ENCODE data around the gene GID8. TPM values are rescaled to one million over a fixed set of nuclear protein-coding genes. Genes with fewer than 3 reads are reported as not detected.

Gene GID8
- total and polyA plus RNA-seq, 2 of the 13 experiments (the other 11 are each of a cell fraction or from before 2014, with no cell fraction given): 39.6 to 59.8 TPM

DNA sequence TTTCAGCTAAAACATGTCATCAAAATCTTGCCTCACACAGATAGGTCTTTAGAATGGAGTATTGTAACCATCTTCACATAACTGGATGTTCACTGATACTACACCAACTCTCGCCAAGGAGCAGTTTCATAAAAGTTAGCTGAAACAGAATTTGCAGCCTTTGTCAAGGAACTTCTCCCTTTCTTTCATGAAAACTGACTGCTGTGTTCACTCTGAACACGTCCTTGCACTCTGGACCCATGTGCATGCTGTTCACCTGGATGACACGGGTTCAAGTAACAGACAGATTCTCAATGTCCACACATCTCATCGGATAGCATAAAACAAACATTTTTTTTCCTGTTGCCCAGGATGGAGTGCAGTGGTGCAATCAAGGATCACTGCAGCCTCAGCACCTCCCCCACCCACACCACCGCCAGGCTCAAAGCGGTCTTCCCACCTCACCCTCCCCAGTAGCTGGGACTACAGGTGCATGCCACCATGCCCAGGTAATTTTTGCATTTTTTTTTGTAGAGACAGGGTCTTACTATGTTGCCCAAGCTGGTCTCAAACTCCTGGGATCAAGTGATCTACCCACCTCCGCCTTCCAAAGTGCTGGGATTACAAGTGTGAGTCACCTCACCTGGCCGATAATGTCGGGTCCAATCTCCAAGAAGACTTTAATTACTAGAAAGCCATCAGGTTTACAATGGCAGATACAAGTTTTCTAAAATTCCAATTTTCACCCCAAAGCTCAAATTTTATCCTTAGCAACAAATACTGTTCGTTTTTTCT lies 21.1 kb upstream of the GID8 start (continued):
- TF ChIP-seq, protein P1, sequence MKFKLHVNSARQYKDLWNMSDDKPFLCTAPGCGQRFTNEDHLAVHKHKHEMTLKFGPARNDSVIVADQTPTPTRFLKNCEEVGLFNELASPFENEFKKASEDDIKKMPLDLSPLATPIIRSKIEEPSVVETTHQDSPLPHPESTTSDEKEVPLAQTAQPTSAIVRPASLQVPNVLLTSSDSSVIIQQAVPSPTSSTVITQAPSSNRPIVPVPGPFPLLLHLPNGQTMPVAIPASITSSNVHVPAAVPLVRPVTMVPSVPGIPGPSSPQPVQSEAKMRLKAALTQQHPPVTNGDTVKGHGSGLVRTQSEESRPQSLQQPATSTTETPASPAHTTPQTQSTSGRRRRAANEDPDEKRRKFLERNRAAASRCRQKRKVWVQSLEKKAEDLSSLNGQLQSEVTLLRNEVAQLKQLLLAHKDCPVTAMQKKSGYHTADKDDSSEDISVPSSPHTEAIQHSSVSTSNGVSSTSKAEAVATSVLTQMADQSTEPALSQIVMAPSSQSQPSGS (CRISPR knock-in tag; IDR thresholded peaks at IDR 0.05): peak; percentile 96
- 0 out of 2 replicates have a peak, but pooled peaks have one; percentile 39 for TF ChIP-seq ZNF674 (CRISPR knock-in tag; IDR thresholded peaks at IDR 0.05; ENCODE audit: low read depth)
- TF ChIP-seq SP5 (CRISPR knock-in tag; IDR thresholded peaks at IDR 0.05; ENCODE audit: borderline replicate concordance, low read depth): peak; percentile 82
- TF ChIP-seq ZNF160 (CRISPR knock-in tag; IDR thresholded peaks at IDR 0.05): peak; percentile 89; the same call in 1 of the 2 replicates
- peak; percentile 78; the same call in 1 of the 2 replicates for TF ChIP-seq CHCHD3 (CRISPR knock-in tag; IDR thresholded peaks at IDR 0.05)
- TF ChIP-seq, protein P2, sequence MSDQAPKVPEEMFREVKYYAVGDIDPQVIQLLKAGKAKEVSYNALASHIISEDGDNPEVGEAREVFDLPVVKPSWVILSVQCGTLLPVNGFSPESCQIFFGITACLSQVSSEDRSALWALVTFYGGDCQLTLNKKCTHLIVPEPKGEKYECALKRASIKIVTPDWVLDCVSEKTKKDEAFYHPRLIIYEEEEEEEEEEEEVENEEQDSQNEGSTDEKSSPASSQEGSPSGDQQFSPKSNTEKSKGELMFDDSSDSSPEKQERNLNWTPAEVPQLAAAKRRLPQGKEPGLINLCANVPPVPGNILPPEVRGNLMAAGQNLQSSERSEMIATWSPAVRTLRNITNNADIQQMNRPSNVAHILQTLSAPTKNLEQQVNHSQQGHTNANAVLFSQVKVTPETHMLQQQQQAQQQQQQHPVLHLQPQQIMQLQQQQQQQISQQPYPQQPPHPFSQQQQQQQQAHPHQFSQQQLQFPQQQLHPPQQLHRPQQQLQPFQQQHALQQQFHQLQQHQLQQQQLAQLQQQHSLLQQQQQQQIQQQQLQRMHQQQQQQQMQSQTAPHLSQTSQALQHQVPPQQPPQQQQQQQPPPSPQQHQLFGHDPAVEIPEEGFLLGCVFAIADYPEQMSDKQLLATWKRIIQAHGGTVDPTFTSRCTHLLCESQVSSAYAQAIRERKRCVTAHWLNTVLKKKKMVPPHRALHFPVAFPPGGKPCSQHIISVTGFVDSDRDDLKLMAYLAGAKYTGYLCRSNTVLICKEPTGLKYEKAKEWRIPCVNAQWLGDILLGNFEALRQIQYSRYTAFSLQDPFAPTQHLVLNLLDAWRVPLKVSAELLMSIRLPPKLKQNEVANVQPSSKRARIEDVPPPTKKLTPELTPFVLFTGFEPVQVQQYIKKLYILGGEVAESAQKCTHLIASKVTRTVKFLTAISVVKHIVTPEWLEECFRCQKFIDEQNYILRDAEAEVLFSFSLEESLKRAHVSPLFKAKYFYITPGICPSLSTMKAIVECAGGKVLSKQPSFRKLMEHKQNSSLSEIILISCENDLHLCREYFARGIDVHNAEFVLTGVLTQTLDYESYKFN (CRISPR knock-in tag; conservative IDR thresholded peaks at IDR 0.05): peak; percentile 99
- TF ChIP-seq, protein P3, sequence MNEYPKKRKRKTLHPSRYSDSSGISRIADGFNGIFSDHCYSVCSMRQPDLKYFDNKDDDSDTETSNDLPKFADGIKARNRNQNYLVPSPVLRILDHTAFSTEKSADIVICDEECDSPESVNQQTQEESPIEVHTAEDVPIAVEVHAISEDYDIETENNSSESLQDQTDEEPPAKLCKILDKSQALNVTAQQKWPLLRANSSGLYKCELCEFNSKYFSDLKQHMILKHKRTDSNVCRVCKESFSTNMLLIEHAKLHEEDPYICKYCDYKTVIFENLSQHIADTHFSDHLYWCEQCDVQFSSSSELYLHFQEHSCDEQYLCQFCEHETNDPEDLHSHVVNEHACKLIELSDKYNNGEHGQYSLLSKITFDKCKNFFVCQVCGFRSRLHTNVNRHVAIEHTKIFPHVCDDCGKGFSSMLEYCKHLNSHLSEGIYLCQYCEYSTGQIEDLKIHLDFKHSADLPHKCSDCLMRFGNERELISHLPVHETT (CRISPR knock-in tag; conservative IDR thresholded peaks at IDR 0.05): peak; percentile 77; the same call in 1 of the 2 replicates
- no peak for TF ChIP-seq JDP2 (CRISPR knock-in tag; IDR thresholded peaks at IDR 0.05; ENCODE audit: borderline replicate concordance)
- TF ChIP-seq GATAD2A (CRISPR knock-in tag; IDR thresholded peaks at IDR 0.05): peak; percentile 99
- TF ChIP-seq BHLHE40 (IDR thresholded peaks at IDR 0.05; ENCODE audit: low read length): peak; percentile 58; the same call in 1 of the 2 replicates
- TF ChIP-seq MAFG (CRISPR knock-in tag; IDR thresholded peaks at IDR 0.05): no peak
- TF ChIP-seq, protein P4, sequence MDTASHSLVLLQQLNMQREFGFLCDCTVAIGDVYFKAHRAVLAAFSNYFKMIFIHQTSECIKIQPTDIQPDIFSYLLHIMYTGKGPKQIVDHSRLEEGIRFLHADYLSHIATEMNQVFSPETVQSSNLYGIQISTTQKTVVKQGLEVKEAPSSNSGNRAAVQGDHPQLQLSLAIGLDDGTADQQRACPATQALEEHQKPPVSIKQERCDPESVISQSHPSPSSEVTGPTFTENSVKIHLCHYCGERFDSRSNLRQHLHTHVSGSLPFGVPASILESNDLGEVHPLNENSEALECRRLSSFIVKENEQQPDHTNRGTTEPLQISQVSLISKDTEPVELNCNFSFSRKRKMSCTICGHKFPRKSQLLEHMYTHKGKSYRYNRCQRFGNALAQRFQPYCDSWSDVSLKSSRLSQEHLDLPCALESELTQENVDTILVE (CRISPR knock-in tag; IDR thresholded peaks at IDR 0.05): peak; percentile 95
- TF ChIP-seq MAZ (IDR thresholded peaks at IDR 0.05; ENCODE audit: borderline replicate concordance, low read depth, low read length): 0 out of 2 replicates have a peak, but pooled peaks have one; percentile 11
- TF ChIP-seq MAZ (CRISPR knock-in tag; IDR thresholded peaks at IDR 0.05; ENCODE audit: low read depth): peak; percentile 85
- TF ChIP-seq CHD4 (IDR thresholded peaks at IDR 0.05; ENCODE audit: borderline replicate concordance, low read length): peak; percentile 65; the same call in 1 of the 2 replicates
- peak; percentile 74; the same call in 1 of the 2 replicates for TF ChIP-seq NAIF1 (CRISPR knock-in tag; IDR thresholded peaks at IDR 0.05; ENCODE audit: borderline replicate concordance)
- peak; percentile 100 for TF ChIP-seq HDAC2 (CRISPR knock-in tag; IDR thresholded peaks at IDR 0.05)
- TF ChIP-seq TMF1 (CRISPR knock-in tag; IDR thresholded peaks at IDR 0.05; ENCODE audit: low read depth): peak; percentile 84; the same call in 1 of the 2 replicates
- TF ChIP-seq ATF7 (IDR thresholded peaks at IDR 0.05): no peak
- peak; percentile 91 for TF ChIP-seq ATF7 (CRISPR knock-in tag; IDR thresholded peaks at IDR 0.05)
- peak; percentile 96 for TF ChIP-seq KDM6A (CRISPR knock-in tag; IDR thresholded peaks at IDR 0.05; ENCODE audit: low read depth)
- TF ChIP-seq TGIF2 (CRISPR knock-in tag; IDR thresholded peaks at IDR 0.05): peak; percentile 97
- TF ChIP-seq BRD4 (CRISPR knock-in tag; IDR thresholded peaks at IDR 0.05): peak; percentile 92
- peak; percentile 89 for TF ChIP-seq MEIS2 (CRISPR knock-in tag; IDR thresholded peaks at IDR 0.05)
